Mammary epithelial cell (primary cell): ENCODE data around the gene TMEM238L.

Experiments used
- EZH2 ChIP-seq: IDR thresholded peaks from 2 replicates; pipeline ENCODE4 v1.6.1; 2012; ENCODE audit warnings: low read length, inconsistent platforms, borderline replicate concordance
- TF ChIP-seq, protein P1 (sequence below), 2 donors: IDR thresholded peaks in 1 of 2; conservative IDR thresholded peaks in 1 of 2; 2 replicates each; pipeline ENCODE4 v1.5.1; 2011 to 2012; ENCODE audit warnings: inconsistent platforms in 2 of 2, low read length in 2 of 2, mild to moderate bottlenecking in 2 of 2, control low read depth in 1 of 2, low read depth in 1 of 2; ENCODE audit not compliant: insufficient read depth in 1 of 2; ENCODE audit errors: extremely low read depth in 1 of 2

DNA sequence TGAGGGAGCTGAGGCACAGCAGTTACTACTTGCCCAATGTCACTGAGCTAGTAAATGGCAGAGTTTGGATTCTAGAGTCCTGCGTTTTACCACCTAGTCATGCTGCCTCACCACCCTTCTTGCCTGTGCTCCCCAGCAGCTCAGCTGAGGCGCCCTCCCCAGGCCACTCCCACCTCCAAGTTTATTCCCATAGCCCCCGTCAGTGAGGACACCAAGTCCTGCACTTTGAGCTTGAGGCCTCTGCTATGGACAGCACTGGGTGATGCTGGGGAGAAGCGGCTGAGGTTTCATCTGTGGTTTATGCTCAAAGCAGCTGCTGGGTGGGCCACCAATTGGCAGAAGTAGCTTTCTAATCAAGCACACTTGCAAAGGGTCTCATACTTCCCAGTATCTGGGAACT, 36.7 kb downstream of the TMEM238L start:
- TF ChIP-seq, protein P1, sequence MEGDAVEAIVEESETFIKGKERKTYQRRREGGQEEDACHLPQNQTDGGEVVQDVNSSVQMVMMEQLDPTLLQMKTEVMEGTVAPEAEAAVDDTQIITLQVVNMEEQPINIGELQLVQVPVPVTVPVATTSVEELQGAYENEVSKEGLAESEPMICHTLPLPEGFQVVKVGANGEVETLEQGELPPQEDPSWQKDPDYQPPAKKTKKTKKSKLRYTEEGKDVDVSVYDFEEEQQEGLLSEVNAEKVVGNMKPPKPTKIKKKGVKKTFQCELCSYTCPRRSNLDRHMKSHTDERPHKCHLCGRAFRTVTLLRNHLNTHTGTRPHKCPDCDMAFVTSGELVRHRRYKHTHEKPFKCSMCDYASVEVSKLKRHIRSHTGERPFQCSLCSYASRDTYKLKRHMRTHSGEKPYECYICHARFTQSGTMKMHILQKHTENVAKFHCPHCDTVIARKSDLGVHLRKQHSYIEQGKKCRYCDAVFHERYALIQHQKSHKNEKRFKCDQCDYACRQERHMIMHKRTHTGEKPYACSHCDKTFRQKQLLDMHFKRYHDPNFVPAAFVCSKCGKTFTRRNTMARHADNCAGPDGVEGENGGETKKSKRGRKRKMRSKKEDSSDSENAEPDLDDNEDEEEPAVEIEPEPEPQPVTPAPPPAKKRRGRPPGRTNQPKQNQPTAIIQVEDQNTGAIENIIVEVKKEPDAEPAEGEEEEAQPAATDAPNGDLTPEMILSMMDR (conservative IDR thresholded peaks at IDR 0.05 in 1 of 2, IDR thresholded peaks at IDR 0.05 in 1 of 2; ENCODE audit: extremely low read depth in 1 of 2, insufficient read depth in 1 of 2, low read depth in 1 of 2, low read length in 2 of 2), result no peak
- TF ChIP-seq EZH2, result no peak
